GM12878 (cell line): ENCODE measurements around the gene ANKRD13B. TPM values are rescaled to one million over a fixed set of nuclear protein-coding genes. Genes with fewer than 3 reads are reported as not detected.

Experiments
- ATAC-seq: fragments of 200-7000 bp; cut with Tn5 transposase; 3 replicates; pipeline ENCODE4 v1.9.1; 2020; ENCODE audit warnings: mild to moderate bottlenecking, moderate library complexity
- BruUV-seq: library from RNA; stranded (reverse); fragments of 400-500 nt; replicated peaks from 2 replicates; lab custom pipeline; 2021; lab: Mats Ljungman, UMichigan
- CTCF ChIA-PET: fragments of 300-600 bp; sonication (Branson Sonifier 250); formaldehyde crosslinking; extraction: SDS; loops from one replicate; lab custom pipeline; 2021; ENCODE audit warnings: inconsistent platforms; lab: Yijun Ruan, JAX
- POLR2A ChIA-PET: fragments of 350-600 bp; formaldehyde crosslinking; extraction: SDS; loops from one replicate; lab custom pipeline; 2021; ENCODE audit warnings: inconsistent platforms; lab: Charles Lee
- RAD21 ChIA-PET: fragments of 300-600 bp; sonication (Branson Sonifier 250); formaldehyde crosslinking; loops from one replicate; lab custom pipeline; 2023; ENCODE audit warnings: antibody characterized with exemption; ENCODE audit not compliant: unreplicated experiment; lab: Charles Lee
- SMC1A ChIA-PET: fragments of 300-600 bp; sonication (Branson Sonifier 250); formaldehyde crosslinking; loops from one replicate; lab custom pipeline; 2023; ENCODE audit not compliant: unreplicated experiment, uncharacterized antibody; lab: Charles Lee
- DNase-seq: peaks from one replicate; pipeline ENCODE4 v3.0.0-alpha.2; 2011; ENCODE audit warnings: low read depth, low spot score
- FAIRE-seq: peaks from 3 replicates; lab custom pipeline; 2011; peaks lifted over from hg19 to GRCh38; lab: Jason Lieb, UNC
- H2AFZ ChIP-seq: 2 replicates; pipeline ENCODE4 v1.6.0; 2011; ENCODE audit warnings: low read depth, low read length, control low read depth; ENCODE audit not compliant: control insufficient read depth
- H3K27ac ChIP-seq: 2 replicates; pipeline ENCODE4 v1.5.1; 2011; ENCODE audit warnings: control low read depth; ENCODE audit not compliant: control insufficient read depth, insufficient read depth
- H3K27me3 ChIP-seq, 2 experiments: replicated peaks in 1 of 2; 2 replicates each; pipeline versions ENCODE4 v1.6.0 to v1.6.1; 2011; ENCODE audit warnings: low read length in 1 of 2; ENCODE audit not compliant: control insufficient read depth in 2 of 2, insufficient read depth in 2 of 2
- H3K36me3 ChIP-seq, 2 experiments: 2 replicates each; pipeline ENCODE4 v1.5.1; 2011; ENCODE audit warnings: low read length in 1 of 2; ENCODE audit not compliant: control insufficient read depth in 2 of 2, insufficient read depth in 2 of 2
- H3K4me1 ChIP-seq: 2 replicates; pipeline ENCODE4 v1.6.1; 2011; ENCODE audit warnings: mild to moderate bottlenecking, low read length, moderate library complexity, mixed read lengths; ENCODE audit not compliant: control insufficient read depth, insufficient read depth
- H3K4me2 ChIP-seq: 2 replicates; pipeline ENCODE4 v1.6.0; 2011; ENCODE audit warnings: control low read depth; ENCODE audit not compliant: control insufficient read depth, insufficient read depth
- H3K4me3 ChIP-seq: fragments of 200-600 bp; sonication (generic); 2 replicates; pipeline ENCODE4 v1.5.1; 2016
- H3K79me2 ChIP-seq: 2 replicates; pipeline ENCODE4 v1.6.0; 2011; ENCODE audit warnings: low read length; ENCODE audit not compliant: control insufficient read depth, insufficient read depth
- H3K9ac ChIP-seq: 2 replicates; pipeline ENCODE4 v1.8.0; 2011; ENCODE audit warnings: low read length, control low read depth, mixed read lengths; ENCODE audit not compliant: control insufficient read depth, insufficient read depth
- H3K9me3 ChIP-seq: replicated peaks from 3 replicates; pipeline ENCODE4 v1.5.1; 2011; ENCODE audit warnings: mild to moderate bottlenecking, low read length; ENCODE audit not compliant: control insufficient read depth, insufficient read depth
- H4K20me1 ChIP-seq: 2 replicates; pipeline ENCODE4 v1.6.0; 2011; ENCODE audit not compliant: control insufficient read depth, insufficient read depth
- CREB1 ChIP-seq: IDR thresholded peaks from 2 replicates; pipeline ENCODE4 v1.6.1; 2012; ENCODE audit warnings: low read depth, mild to moderate bottlenecking, inconsistent platforms
- NFYA ChIP-seq: IDR thresholded peaks from 2 replicates; pipeline ENCODE4 v1.6.1; 2011; ENCODE audit warnings: low read depth, mild to moderate bottlenecking, low read length, improper control_type of control experiment, borderline replicate concordance
- RFX5 ChIP-seq: IDR thresholded peaks from 2 replicates; pipeline ENCODE4 v1.6.1; 2011; ENCODE audit warnings: low read depth, low read length, improper control_type of control experiment
- TAF1 ChIP-seq: IDR thresholded peaks from 2 replicates; pipeline ENCODE4 v1.6.1; 2011; ENCODE audit warnings: mild to moderate bottlenecking, low read depth, low read length, borderline replicate concordance
- TCF12 ChIP-seq: IDR thresholded peaks from 2 replicates; pipeline ENCODE4 v1.6.1; 2011; ENCODE audit warnings: low read depth, mild to moderate bottlenecking, low read length
- WGBS: methylation state at CpG from one replicate; pipeline ENCODE4 v1.1.6; 2016; ENCODE audit warnings: low lambda C conversion rate; ENCODE audit not compliant: insufficient replicate concordance, insufficient coverage; ENCODE audit errors: missing lambda C conversion rate; 5-methylcytosine and 5-hydroxymethylcytosine counted together
- in situ Hi-C: fragments of 300-500 bp; cut with MboI; formaldehyde crosslinking; loops from 9 replicates; pipeline ENCODE4 v1.14.3; 2018; ENCODE audit warnings: mixed read lengths
- intact Hi-C: fragments of 100-400 bp; cut with micrococcal nuclease; formaldehyde crosslinking; loops from one replicate; pipeline ENCODE4 v1.14.2; 2022; ENCODE audit not compliant: unreplicated experiment
- polyA plus RNA-seq, 11 experiments: library from polyadenylated mRNA; depleted of rRNA in 4 of 11; unstranded in 6 of 11; stranded (reverse) in 5 of 11; fragments of >200 nt; fragmentation: Nextera tagmentation in 4 of 11; fragmentation: Illumina TruSeq in 1 of 11; extraction: Ambion mirVana in 4 of 11; extraction: Trizol in 1 of 11; gene quantifications; 1 replicate in 1 of 11; 2 replicates in 10 of 11; pipeline versions ENCODE4 v1.2.1 to v1.2.3, GENCODE V29; 2011 to 2016; ENCODE audit warnings: inconsistent platforms in 2 of 11, missing spikeins in 2 of 11, low read depth in 1 of 11
- total RNA-seq, 4 experiments: library from RNA; depleted of rRNA in 3 of 4; stranded (reverse); fragments of >200 nt in 3 of 4; fragmentation: Illumina TruSeq in 1 of 4; extraction: Trizol in 1 of 4; gene quantifications; 2 replicates each; pipeline versions ENCODE4 v1.2.1 to v1.2.3, GENCODE V29; 2013 to 2021
- TF ChIP-seq, protein P1 (sequence below): fragments of 450-650 bp; IDR thresholded peaks from 2 replicates; pipeline ENCODE4 v1.6.1; 2017; ENCODE audit warnings: mild to moderate bottlenecking, moderate library complexity

ANKRD13B gene
- total and polyA plus RNA-seq, 10 of the 15 experiments (the other 5 are each of a cell fraction or from before 2014, with no cell fraction given), result 0.18 to 15.0 (median 2.8) TPM

DNA sequence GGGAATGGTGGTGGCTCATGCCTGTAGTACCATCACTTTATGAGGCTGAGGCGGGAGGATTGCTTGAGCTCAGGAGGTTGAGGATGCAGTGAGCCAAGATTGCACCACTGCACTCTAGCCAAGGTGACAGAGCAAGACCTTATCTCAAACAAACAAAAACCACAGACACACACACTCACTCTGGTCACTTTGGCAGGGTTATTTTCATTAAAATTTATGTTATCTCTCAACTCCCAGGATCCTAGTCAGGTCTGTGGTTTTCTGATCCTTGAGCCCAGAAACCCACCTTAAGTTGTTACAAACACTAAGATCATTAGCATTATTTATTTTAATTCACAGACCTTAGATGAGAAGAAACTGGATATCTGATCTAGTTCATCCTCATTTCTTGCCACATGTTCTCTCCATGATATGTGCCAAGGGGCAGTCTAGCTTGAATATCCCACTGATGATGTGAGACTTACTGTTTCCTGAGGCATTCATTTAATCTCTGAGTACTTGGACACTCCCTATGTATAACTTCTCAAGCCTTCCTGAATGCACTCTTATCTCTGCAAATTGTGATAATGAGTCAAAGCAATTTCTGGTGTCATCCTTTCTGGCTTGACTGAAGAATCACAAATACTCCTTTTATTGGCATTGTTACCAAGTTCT, 35.7 kb upstream of the ANKRD13B start:
- BruUV-seq, result no TSS peak
- in situ Hi-C loops (no loop called here), intact Hi-C loops (no loop called here)
- no peaks in the 10 kb centered on the region for H4K20me1 ChIP-seq
- peaks cover 44% of the 10 kb centered on the region for H3K4me1 ChIP-seq
- peaks cover 0 to 2% of the 10 kb centered on the region in 2 experiments; a peak in 1 of 4 replicates for H3K36me3 ChIP-seq
- ATAC-seq (peak; percentile 20; the same call in 2 of the 3 replicates), DNase-seq (no peak), FAIRE-seq (peak; percentile 38)
- 100% methylated on average over 1 of the region's 1 CpG for WGBS
- ChIA-PET SMC1A (interaction anchor here (1.1 kb wide), 1 partner anchor 330 kb away, joined by 3 read pairs; no protein-coding TSS in a partner anchor), POLR2A (interaction anchor here (0.6 kb wide), 1 partner anchor 1755 kb away, joined by 3 read pairs; no protein-coding TSS in a partner anchor), CTCF (interaction anchor here (1.0 to 2.1 kb wide), 4 partner anchors 9 to 187 kb away, joined by 3 to 11 read pairs (median 6); no protein-coding TSS in a partner anchor), RAD21 (interaction anchor here (1.9 kb wide), 1 partner anchor 187 kb away, joined by 5 read pairs; no protein-coding TSS in a partner anchor)
- no peak for TF ChIP-seq NFYA
- TF ChIP-seq TCF12, result no peak
- TF ChIP-seq RFX5, result no peak
- no peak for TF ChIP-seq TAF1
- TF ChIP-seq, protein P1, sequence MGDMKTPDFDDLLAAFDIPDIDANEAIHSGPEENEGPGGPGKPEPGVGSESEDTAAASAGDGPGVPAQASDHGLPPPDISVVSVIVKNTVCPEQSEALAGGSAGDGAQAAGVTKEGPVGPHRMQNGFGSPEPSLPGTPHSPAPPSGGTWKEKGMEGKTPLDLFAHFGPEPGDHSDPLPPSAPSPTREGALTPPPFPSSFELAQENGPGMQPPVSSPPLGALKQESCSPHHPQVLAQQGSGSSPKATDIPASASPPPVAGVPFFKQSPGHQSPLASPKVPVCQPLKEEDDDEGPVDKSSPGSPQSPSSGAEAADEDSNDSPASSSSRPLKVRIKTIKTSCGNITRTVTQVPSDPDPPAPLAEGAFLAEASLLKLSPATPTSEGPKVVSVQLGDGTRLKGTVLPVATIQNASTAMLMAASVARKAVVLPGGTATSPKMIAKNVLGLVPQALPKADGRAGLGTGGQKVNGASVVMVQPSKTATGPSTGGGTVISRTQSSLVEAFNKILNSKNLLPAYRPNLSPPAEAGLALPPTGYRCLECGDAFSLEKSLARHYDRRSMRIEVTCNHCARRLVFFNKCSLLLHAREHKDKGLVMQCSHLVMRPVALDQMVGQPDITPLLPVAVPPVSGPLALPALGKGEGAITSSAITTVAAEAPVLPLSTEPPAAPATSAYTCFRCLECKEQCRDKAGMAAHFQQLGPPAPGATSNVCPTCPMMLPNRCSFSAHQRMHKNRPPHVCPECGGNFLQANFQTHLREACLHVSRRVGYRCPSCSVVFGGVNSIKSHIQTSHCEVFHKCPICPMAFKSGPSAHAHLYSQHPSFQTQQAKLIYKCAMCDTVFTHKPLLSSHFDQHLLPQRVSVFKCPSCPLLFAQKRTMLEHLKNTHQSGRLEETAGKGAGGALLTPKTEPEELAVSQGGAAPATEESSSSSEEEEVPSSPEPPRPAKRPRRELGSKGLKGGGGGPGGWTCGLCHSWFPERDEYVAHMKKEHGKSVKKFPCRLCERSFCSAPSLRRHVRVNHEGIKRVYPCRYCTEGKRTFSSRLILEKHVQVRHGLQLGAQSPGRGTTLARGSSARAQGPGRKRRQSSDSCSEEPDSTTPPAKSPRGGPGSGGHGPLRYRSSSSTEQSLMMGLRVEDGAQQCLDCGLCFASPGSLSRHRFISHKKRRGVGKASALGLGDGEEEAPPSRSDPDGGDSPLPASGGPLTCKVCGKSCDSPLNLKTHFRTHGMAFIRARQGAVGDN, result no peak
- TF ChIP-seq CREB1, result no peak
- no peak overlapping the region for H3K4me3 ChIP-seq
- H3K9ac ChIP-seq, result no peak overlapping the region
- H3K9me3 ChIP-seq, result no peaks in the 10 kb centered on the region
- no peaks in the 10 kb centered on the region for H3K27me3 ChIP-seq
- no peak overlapping the region for H3K4me2 ChIP-seq
- no peak overlapping the region for H3K27ac ChIP-seq
- no peaks in the 10 kb centered on the region for H3K79me2 ChIP-seq
- no peak overlapping the region for H2AFZ ChIP-seq
